H9 (cell line): ENCODE measurements around the gene PLA2R1. TPM values are rescaled to one million over a fixed set of nuclear protein-coding genes. Genes with fewer than 3 reads are reported as not detected.

Experiments used
- DNase-seq: peaks from one replicate; pipeline ENCODE4 v3.0.0-alpha.2; 2017
- H2AFZ ChIP-seq: one replicate; pipeline ENCODE4 v1.6.1; 2013; ENCODE audit warnings: mild to moderate bottlenecking, low read length, control low read depth, moderate library complexity
- H2AK5ac ChIP-seq: 2 replicates; pipeline ENCODE4 v1.6.1; 2013; ENCODE audit warnings: low read length, control low read depth, mixed read lengths; ENCODE audit not compliant: insufficient read length
- H2BK120ac ChIP-seq: one replicate; pipeline ENCODE4 v1.6.1; 2013; ENCODE audit warnings: low read depth, mild to moderate bottlenecking, low read length, control low read depth, inconsistent platforms; ENCODE audit not compliant: poor library complexity, severe bottlenecking
- H2BK12ac ChIP-seq: 2 replicates; pipeline ENCODE4 v1.6.1; 2013; ENCODE audit warnings: low read length, control low read depth, mixed read lengths, low read depth; ENCODE audit not compliant: insufficient read length
- H2BK15ac ChIP-seq: 2 replicates; pipeline ENCODE4 v1.6.1; 2013; ENCODE audit warnings: low read depth, low read length, control low read depth
- H2BK20ac ChIP-seq: one replicate; pipeline ENCODE4 v1.6.1; 2013; ENCODE audit warnings: low read depth, mild to moderate bottlenecking, low read length, control low read depth, inconsistent platforms; ENCODE audit not compliant: poor library complexity, severe bottlenecking
- H2BK5ac ChIP-seq: 2 replicates; pipeline ENCODE4 v1.6.1; 2013; ENCODE audit warnings: low read length, control low read depth, mixed read lengths; ENCODE audit not compliant: insufficient read length
- H3K14ac ChIP-seq: 2 replicates; pipeline ENCODE4 v1.6.1; 2013; ENCODE audit warnings: low read length, control low read depth; ENCODE audit not compliant: insufficient read depth
- H3K18ac ChIP-seq: 2 replicates; pipeline ENCODE4 v1.6.1; 2013; ENCODE audit warnings: low read depth, mild to moderate bottlenecking, mixed read lengths, low read length, control low read depth; ENCODE audit not compliant: insufficient read length
- H3K23ac ChIP-seq: 2 replicates; pipeline ENCODE4 v1.6.1; 2013; ENCODE audit warnings: low read length, control low read depth, mixed read lengths, low read depth; ENCODE audit not compliant: insufficient read length
- H3K23me2 ChIP-seq: 2 replicates; pipeline ENCODE4 v1.6.1; 2013; ENCODE audit warnings: low read depth, mild to moderate bottlenecking, mixed read lengths, low read length, control low read depth; ENCODE audit not compliant: insufficient read length, poor library complexity, severe bottlenecking
- H3K27ac ChIP-seq: 2 replicates; pipeline ENCODE4 v1.5.1; 2013; ENCODE audit warnings: low read length, control low read depth, mixed read lengths, low read depth; ENCODE audit not compliant: insufficient read length
- H3K27me3 ChIP-seq: 2 replicates; pipeline ENCODE4 v1.6.1; 2013; ENCODE audit warnings: low read length, control low read depth, inconsistent platforms; ENCODE audit not compliant: insufficient read depth
- H3K4ac ChIP-seq: 2 replicates; pipeline ENCODE4 v1.6.1; 2013; ENCODE audit warnings: low read depth, mild to moderate bottlenecking, control low read depth, inconsistent platforms, low read length, moderate library complexity
- H3K4me1 ChIP-seq: 2 replicates; pipeline ENCODE4 v1.6.1; 2013; ENCODE audit warnings: low read length, control low read depth, inconsistent platforms; ENCODE audit not compliant: insufficient read depth
- H3K4me2 ChIP-seq: 2 replicates; pipeline ENCODE4 v1.6.1; 2013; ENCODE audit warnings: low read length, control low read depth, mixed read lengths; ENCODE audit not compliant: insufficient read length, insufficient read depth
- H3K56ac ChIP-seq: 2 replicates; pipeline ENCODE4 v1.6.1; 2013; ENCODE audit warnings: low read depth, mild to moderate bottlenecking, mixed read lengths, low read length, control low read depth; ENCODE audit not compliant: insufficient read length
- H3K79me1 ChIP-seq: 2 replicates; pipeline ENCODE4 v1.6.1; 2013; ENCODE audit warnings: low read depth, mild to moderate bottlenecking, moderate library complexity, low read length, control low read depth, inconsistent platforms; ENCODE audit not compliant: insufficient read depth, poor library complexity, severe bottlenecking
- H3K79me2 ChIP-seq: 2 replicates; pipeline ENCODE4 v1.6.1; 2013; ENCODE audit warnings: low read length, control low read depth, inconsistent platforms; ENCODE audit not compliant: insufficient read depth
- H3K9ac ChIP-seq: 2 replicates; pipeline ENCODE4 v1.6.1; 2013; ENCODE audit warnings: low read length, control low read depth, mixed read lengths; ENCODE audit not compliant: insufficient read length; ENCODE audit errors: extremely low read depth
- H3K9me3 ChIP-seq: one replicate; pipeline ENCODE4 v1.6.1; 2013; ENCODE audit warnings: low read depth, low read length, inconsistent platforms; ENCODE audit not compliant: control insufficient read depth
- H3T11ph ChIP-seq: one replicate; pipeline ENCODE4 v1.6.1; 2013; ENCODE audit warnings: mild to moderate bottlenecking, low read length, control low read depth, inconsistent platforms
- H4K20me1 ChIP-seq: one replicate; pipeline ENCODE4 v1.6.1; 2013; ENCODE audit not compliant: control insufficient read depth, insufficient read length, insufficient read depth
- H4K5ac ChIP-seq: 2 replicates; pipeline ENCODE4 v1.6.1; 2013; ENCODE audit warnings: low read depth, mild to moderate bottlenecking, mixed read lengths, low read length, control low read depth; ENCODE audit not compliant: insufficient read length
- H4K8ac ChIP-seq: replicated peaks from 2 replicates; pipeline ENCODE4 v1.6.1; 2013; ENCODE audit warnings: low read length, control low read depth, mixed read lengths, low read depth; ENCODE audit not compliant: insufficient read length
- H4K91ac ChIP-seq: 2 replicates; pipeline ENCODE4 v1.6.1; 2013; ENCODE audit warnings: low read depth, mild to moderate bottlenecking, moderate library complexity, mixed read lengths, low read length, control low read depth; ENCODE audit not compliant: insufficient read length
- H3K27ac Mint-ChIP-seq, 3 experiments: 2 replicates in 2 of 3; 3 replicates in 1 of 3; pipeline ENCODE4 v1.8.0; 2020 to 2021; ENCODE audit warnings: mixed read lengths in 3 of 3, mild to moderate bottlenecking in 1 of 3, moderate library complexity in 1 of 3
- H3K27me3 Mint-ChIP-seq: 2 replicates; pipeline ENCODE4 v1.8.0; 2021; ENCODE audit warnings: low read depth, mild to moderate bottlenecking, moderate library complexity, mixed read lengths
- H3K36me3 Mint-ChIP-seq, 3 experiments: 2 replicates in 2 of 3; 3 replicates in 1 of 3; pipeline ENCODE4 v1.8.0; 2020 to 2021; ENCODE audit warnings: low read depth in 3 of 3, mixed read lengths in 3 of 3; ENCODE audit not compliant: insufficient read depth in 1 of 3
- H3K4me1 Mint-ChIP-seq, 2 experiments: 2 replicates each; pipeline ENCODE4 v1.8.0; 2020; ENCODE audit warnings: mixed read lengths in 2 of 2
- H3K4me3 Mint-ChIP-seq, 2 experiments: 2 replicates in 1 of 2; 3 replicates in 1 of 2; pipeline ENCODE4 v1.8.0; 2020 to 2021; ENCODE audit warnings: mild to moderate bottlenecking in 2 of 2, mixed read lengths in 2 of 2, moderate library complexity in 1 of 2
- H3K9me3 Mint-ChIP-seq, 2 experiments: 2 replicates in 1 of 2; 3 replicates in 1 of 2; pipeline ENCODE4 v1.8.0; 2020; ENCODE audit warnings: mild to moderate bottlenecking in 2 of 2, mixed read lengths in 2 of 2, moderate library complexity in 1 of 2
- WGBS: extraction: QIAGEN DNeasy Blood & Tissue Kit; methylation state at CpG from one replicate; pipeline ENCODE4 v1.1.7; 2013; ENCODE audit warnings: missing lambda C conversion rate, low lambda C conversion rate, mixed read lengths; ENCODE audit not compliant: insufficient read length; ENCODE audit errors: extremely low coverage; 5-methylcytosine and 5-hydroxymethylcytosine counted together
- total RNA-seq: library from RNA; stranded (reverse); gene quantifications from 2 replicates; pipeline ENCODE4 v1.2.1, GENCODE V29; 2021
- TF ChIP-seq, protein P1 (sequence below): fragments of 200-600 bp; sonication (generic); conservative IDR thresholded peaks from 3 replicates; pipeline ENCODE4 v1.8.0; 2021; ENCODE audit warnings: antibody characterized with exemption, mild to moderate bottlenecking

Gene PLA2R1
- total RNA-seq, 1 experiment from 2014 or later, result 0.83 TPM

DNA sequence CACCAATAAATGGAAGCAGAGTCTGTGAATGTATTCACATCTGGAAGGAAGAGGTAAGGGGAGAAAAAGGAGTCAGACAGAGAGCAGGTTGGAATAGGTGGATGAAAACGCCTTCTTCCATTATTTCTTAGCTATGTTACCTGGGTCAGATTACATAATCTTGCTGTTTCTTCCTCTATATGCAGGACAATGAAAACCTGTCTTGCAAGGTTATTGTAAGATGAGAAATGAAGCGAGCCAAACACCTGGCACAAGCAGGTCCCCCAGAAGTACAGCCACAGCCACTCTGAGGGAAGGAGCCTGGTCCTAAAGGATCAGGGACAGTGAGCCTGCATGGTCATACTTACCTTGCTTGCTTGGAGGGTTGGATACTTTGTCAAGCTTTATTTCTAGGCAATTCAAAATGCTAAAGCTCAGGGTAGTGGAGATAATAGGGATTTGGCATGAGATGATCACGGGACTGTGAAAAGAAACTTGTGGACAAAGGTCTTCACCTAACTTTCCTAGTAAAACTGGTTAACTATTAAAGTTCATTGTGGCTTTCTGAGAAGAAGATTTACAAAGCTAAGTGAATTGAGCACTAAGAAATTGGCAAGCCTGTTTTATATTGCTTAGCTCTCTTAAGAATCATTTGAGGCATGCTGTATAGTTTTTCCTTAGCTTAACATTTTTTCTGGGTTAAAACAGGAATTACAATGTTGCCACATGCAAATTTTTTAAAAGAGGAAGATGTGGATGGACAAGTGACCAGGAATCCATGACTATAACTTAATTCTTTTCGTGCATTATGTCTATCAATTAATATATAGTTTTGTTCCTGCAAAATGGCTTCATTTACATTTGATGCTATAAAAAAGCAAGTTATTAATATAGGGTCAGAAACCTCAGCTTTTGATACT is 15.7 kb upstream of the PLA2R1 start:
- Histone ChIP-seq H3K56ac (no peak overlapping the region), H2BK12ac (no peak overlapping the region), H3K18ac (no peak overlapping the region), H3K79me1 (no peaks in the 10 kb centered on the region), H3K14ac (no peak overlapping the region), H3K4ac (no peak overlapping the region), H3K23me2 (no peaks in the 10 kb centered on the region), H4K5ac (no peak overlapping the region), H3T11ph (no peak overlapping the region), H3K79me2 (no peaks in the 10 kb centered on the region), H2AFZ (no peak overlapping the region), H3K9me3 (no peaks in the 10 kb centered on the region), H3K4me2 (no peak overlapping the region), H2BK20ac (no peak overlapping the region), H2BK120ac (no peak overlapping the region), H3K27me3 (no peaks in the 10 kb centered on the region), H4K8ac (no peak overlapping the region), H3K9ac (no peak overlapping the region), H3K27ac (no peak overlapping the region), H4K20me1 (no peaks in the 10 kb centered on the region), H2AK5ac (no peak overlapping the region), H2BK15ac (no peak overlapping the region), H3K23ac (no peak overlapping the region), H4K91ac (no peak overlapping the region), H3K4me1 (no peaks in the 10 kb centered on the region), H2BK5ac (no peak overlapping the region)
- Mint-ChIP-seq H3K27ac (no peak overlapping the region), H3K9me3 (peaks cover 16 to 28% of the 10 kb centered on the region in 2 experiments; a peak in 4 of 5 replicates), H3K27me3 (no peaks in the 10 kb centered on the region), H3K4me1 (no peaks in the 10 kb centered on the region), H3K36me3 (peaks cover 2 to 8% (median 3%) of the 10 kb centered on the region in 3 experiments; a peak in 5 of 7 replicates), H3K4me3 (no peak overlapping the region)
- TF ChIP-seq, protein P1, sequence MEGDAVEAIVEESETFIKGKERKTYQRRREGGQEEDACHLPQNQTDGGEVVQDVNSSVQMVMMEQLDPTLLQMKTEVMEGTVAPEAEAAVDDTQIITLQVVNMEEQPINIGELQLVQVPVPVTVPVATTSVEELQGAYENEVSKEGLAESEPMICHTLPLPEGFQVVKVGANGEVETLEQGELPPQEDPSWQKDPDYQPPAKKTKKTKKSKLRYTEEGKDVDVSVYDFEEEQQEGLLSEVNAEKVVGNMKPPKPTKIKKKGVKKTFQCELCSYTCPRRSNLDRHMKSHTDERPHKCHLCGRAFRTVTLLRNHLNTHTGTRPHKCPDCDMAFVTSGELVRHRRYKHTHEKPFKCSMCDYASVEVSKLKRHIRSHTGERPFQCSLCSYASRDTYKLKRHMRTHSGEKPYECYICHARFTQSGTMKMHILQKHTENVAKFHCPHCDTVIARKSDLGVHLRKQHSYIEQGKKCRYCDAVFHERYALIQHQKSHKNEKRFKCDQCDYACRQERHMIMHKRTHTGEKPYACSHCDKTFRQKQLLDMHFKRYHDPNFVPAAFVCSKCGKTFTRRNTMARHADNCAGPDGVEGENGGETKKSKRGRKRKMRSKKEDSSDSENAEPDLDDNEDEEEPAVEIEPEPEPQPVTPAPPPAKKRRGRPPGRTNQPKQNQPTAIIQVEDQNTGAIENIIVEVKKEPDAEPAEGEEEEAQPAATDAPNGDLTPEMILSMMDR, result no peak
- no CpG with 5 or more reads among the region's 4 CpGs for WGBS
- no peak for DNase-seq
